ENCODE results near the gene PAPPA. TPM values are rescaled to one million over a fixed set of nuclear protein-coding genes. Genes with fewer than 3 reads are reported as not detected.

PAPPA gene
- total RNA-seq, 1 experiment from 2014 or later: 3.9 TPM

GRCh38 chr9:116380496-116380995 lies 227.0 kb downstream of the PAPPA start:
- CTCF ChIA-PET: no interaction called here
- Histone ChIP-seq H2AFZ (no peak overlapping the region), H3K4me3 (no peak overlapping the region), H3K4me2 (no peak overlapping the region), H3K9me3 (ENCODE audit: insufficient read depth, low read depth) (no peaks in the 10 kb centered on the region), H3F3A (ENCODE audit: insufficient read depth, low read depth) (peaks cover 4% of the 10 kb centered on the region; the same call in 1 of the 2 replicates), H3K36me3 (ENCODE audit: low read depth) (no peaks in the 10 kb centered on the region), H3K79me2 (ENCODE audit: low read depth) (no peaks in the 10 kb centered on the region), H3K27ac (no peak overlapping the region), H3K9me2 (ENCODE audit: insufficient read depth) (no peaks in the 10 kb centered on the region), H3K27me3 (ENCODE audit: insufficient read depth, low read depth) (no peaks in the 10 kb centered on the region), H4K20me1 (ENCODE audit: insufficient read depth) (no peaks in the 10 kb centered on the region), H3K4me1 (replicated peaks; ENCODE audit: insufficient read depth) (peaks cover 17% of the 10 kb centered on the region)
- intact Hi-C loops (cut with micrococcal nuclease; ENCODE audit: unreplicated experiment): no loop called here
- POLR2A ChIA-PET (ENCODE audit: unreplicated experiment): no interaction called here
- TF ChIP-seq CTCF (conservative IDR thresholded peaks at IDR 0.05) (no peak), EZH2 (IDR thresholded peaks at IDR 0.05; ENCODE audit: low read depth) (no peak)
- DNase-seq: no peak
- no TSS peak for BruUV-seq (replicated peaks)

GRCh38 chr9:116381350-116381749 lies 227.8 kb downstream of the PAPPA start:
- ChIA-PET CTCF (no interaction called here), POLR2A (ENCODE audit: unreplicated experiment) (no interaction called here)
- Histone ChIP-seq H3K9me3 (ENCODE audit: insufficient read depth, low read depth) (no peaks in the 10 kb centered on the region), H3K27me3 (ENCODE audit: insufficient read depth, low read depth) (no peaks in the 10 kb centered on the region), H3K4me1 (replicated peaks; ENCODE audit: insufficient read depth) (peaks cover 17% of the 10 kb centered on the region), H3K36me3 (ENCODE audit: low read depth) (no peaks in the 10 kb centered on the region), H3K4me3 (no peak overlapping the region), H3F3A (ENCODE audit: insufficient read depth, low read depth) (peaks cover 4% of the 10 kb centered on the region; the same call in 1 of the 2 replicates), H3K9me2 (ENCODE audit: insufficient read depth) (no peaks in the 10 kb centered on the region), H2AFZ (no peak overlapping the region), H3K4me2 (no peak overlapping the region), H3K27ac (no peak overlapping the region), H4K20me1 (ENCODE audit: insufficient read depth) (no peaks in the 10 kb centered on the region), H3K79me2 (ENCODE audit: low read depth) (no peaks in the 10 kb centered on the region)
- TF ChIP-seq EZH2 (IDR thresholded peaks at IDR 0.05; ENCODE audit: low read depth) (no peak), CTCF (conservative IDR thresholded peaks at IDR 0.05) (no peak)
- intact Hi-C loops (cut with micrococcal nuclease; ENCODE audit: unreplicated experiment): no loop called here
- BruUV-seq (replicated peaks): no TSS peak
- DNase-seq: no peak

- no peak for TF ChIP-seq EZH2 (IDR thresholded peaks at IDR 0.05; ENCODE audit: low read depth)
- TF ChIP-seq CTCF (conservative IDR thresholded peaks at IDR 0.05): no peak
- ChIA-PET CTCF (no interaction called here), POLR2A (ENCODE audit: unreplicated experiment) (no interaction called here)
- Histone ChIP-seq H3K4me2 (no peak overlapping the region), H3K36me3 (ENCODE audit: low read depth) (no peaks in the 10 kb centered on the region), H3K27ac (no peak overlapping the region), H2AFZ (no peak overlapping the region), H3K4me3 (no peak overlapping the region), H3K79me2 (ENCODE audit: low read depth) (no peaks in the 10 kb centered on the region), H4K20me1 (ENCODE audit: insufficient read depth) (no peaks in the 10 kb centered on the region), H3K4me1 (replicated peaks; ENCODE audit: insufficient read depth) (peaks cover 11% of the 10 kb centered on the region), H3K9me2 (ENCODE audit: insufficient read depth) (no peaks in the 10 kb centered on the region), H3K9me3 (ENCODE audit: insufficient read depth, low read depth) (no peaks in the 10 kb centered on the region), H3F3A (ENCODE audit: insufficient read depth, low read depth) (peaks cover under 1% of the 10 kb centered on the region; the same call in 1 of the 2 replicates), H3K27me3 (ENCODE audit: insufficient read depth, low read depth) (no peaks in the 10 kb centered on the region)
- intact Hi-C loops (cut with micrococcal nuclease; ENCODE audit: unreplicated experiment): no loop called here
- no TSS peak for BruUV-seq (replicated peaks)
- no peak for DNase-seq
Observed at GRCh38 chr9:116382053-116382452, 228.5 kb downstream of the PAPPA start.

Measured in PC-9 (cell line).